ENCODE results near the gene NEURL1.

NEURL1 gene

DNA sequence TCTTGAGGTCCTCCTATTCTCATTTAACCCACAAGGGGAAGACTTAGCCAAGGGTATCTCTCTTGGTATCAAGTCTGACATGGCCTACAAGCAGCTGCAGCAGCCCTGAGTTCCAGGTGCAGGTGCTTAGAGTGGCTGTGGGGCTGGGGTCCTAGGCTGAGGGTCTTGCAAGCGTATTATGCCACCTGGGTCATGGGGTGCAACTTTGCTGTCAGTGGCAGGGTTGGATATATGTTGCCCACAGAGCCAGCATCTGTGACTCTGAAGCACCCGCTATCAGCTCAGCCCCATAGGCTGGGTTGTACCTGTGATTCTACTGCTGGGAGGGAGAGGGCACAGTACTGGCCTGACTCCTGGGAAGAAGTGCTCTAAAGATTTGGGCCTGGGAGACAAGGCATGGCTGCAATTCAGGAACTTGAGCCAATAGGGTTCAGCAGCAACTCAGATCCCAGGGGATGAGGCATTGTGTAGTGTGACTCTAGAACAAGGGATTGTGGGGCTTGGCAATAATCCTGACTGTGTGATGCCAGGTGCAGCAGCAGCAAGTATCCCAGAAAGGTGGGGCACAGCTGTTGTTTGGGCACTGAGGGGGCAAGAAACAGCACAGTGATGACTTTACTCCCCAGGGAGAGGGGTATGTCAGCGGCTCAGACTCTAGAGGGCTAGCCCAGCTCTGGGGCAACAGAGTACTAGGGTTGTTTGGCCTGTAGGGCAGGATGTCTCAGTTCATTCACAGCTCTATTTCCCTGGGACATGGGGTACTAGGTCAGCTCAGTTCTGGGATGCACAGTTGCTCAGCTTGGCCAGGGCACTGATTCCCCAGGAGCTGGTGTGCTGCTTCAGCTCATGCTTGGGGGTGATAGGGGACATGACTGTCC, 41.4 kb downstream of the NEURL1 start:
- no peak overlapping the region for H3K4me3 ChIP-seq
- no peak for TF ChIP-seq CTCF (IDR thresholded peaks at IDR 0.05)
- H3K27ac ChIP-seq = no peak overlapping the region
- peak; percentile 62 for DNase-seq (ENCODE audit: low spot score)

GRCh38 chr10:103535595-103535994, 42.1 kb downstream of the NEURL1 start:
- DNase-seq (ENCODE audit: low spot score) = peak; percentile 43
- TF ChIP-seq CTCF (IDR thresholded peaks at IDR 0.05) = no peak
- H3K4me3 ChIP-seq = no peak overlapping the region
- H3K27ac ChIP-seq = no peak overlapping the region

- DNase-seq (ENCODE audit: low spot score) = no peak
- H3K27ac ChIP-seq = no peak overlapping the region
- no peak for TF ChIP-seq CTCF (IDR thresholded peaks at IDR 0.05)
- H3K4me3 ChIP-seq = no peak overlapping the region
Observed at GRCh38 chr10:103539751-103540150, 46.2 kb downstream of the NEURL1 start.

DNA sequence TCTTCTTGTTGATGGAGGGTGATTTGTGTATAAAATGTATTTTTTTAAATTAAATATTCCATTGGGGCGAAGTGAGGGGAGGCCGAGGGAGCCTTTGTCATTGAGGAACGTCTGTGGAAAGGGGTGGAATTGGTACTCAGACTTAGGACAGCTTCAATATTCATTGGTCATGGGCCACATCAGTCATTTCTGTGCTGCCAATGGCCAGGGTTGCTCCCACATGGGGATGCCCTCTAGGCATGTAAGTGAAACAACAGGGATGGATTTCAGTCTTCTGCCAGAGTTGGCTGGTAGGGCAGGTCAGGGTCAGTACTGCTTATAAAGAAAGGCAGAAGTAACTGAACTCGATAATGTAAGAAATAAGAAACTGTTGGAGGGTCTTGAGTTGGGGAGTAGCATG, 47.2 kb downstream of the NEURL1 start:
- Histone ChIP-seq H3K4me3 (no peak overlapping the region), H3K27ac (no peak overlapping the region)
- DNase-seq (ENCODE audit: low spot score) = peak; percentile 21
- no peak for TF ChIP-seq CTCF (IDR thresholded peaks at IDR 0.05)

DNA sequence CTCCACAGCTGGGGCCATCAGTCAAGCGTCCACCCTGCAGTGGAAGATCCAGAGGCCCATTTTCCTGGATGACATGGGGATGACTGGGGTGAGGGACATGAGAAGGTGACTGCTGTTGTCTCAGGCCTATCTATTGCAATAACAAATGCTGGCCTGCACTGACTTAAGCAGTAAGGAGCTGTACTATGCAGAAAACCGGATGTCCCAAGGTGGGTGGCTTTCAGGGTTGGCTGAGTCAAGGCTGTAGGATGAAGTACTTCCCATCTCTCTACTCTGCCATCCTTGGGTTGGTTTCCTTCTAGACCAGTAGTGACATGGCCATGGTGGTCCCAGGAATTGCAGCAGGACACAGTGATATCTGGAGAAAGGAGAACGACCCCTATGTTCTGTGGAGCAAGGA, 48.1 kb downstream of the NEURL1 start:
- Histone ChIP-seq H3K4me3 (no peak overlapping the region), H3K27ac (no peak overlapping the region)
- TF ChIP-seq CTCF (IDR thresholded peaks at IDR 0.05) = no peak
- DNase-seq (ENCODE audit: low spot score) = peak; percentile 35

DNA sequence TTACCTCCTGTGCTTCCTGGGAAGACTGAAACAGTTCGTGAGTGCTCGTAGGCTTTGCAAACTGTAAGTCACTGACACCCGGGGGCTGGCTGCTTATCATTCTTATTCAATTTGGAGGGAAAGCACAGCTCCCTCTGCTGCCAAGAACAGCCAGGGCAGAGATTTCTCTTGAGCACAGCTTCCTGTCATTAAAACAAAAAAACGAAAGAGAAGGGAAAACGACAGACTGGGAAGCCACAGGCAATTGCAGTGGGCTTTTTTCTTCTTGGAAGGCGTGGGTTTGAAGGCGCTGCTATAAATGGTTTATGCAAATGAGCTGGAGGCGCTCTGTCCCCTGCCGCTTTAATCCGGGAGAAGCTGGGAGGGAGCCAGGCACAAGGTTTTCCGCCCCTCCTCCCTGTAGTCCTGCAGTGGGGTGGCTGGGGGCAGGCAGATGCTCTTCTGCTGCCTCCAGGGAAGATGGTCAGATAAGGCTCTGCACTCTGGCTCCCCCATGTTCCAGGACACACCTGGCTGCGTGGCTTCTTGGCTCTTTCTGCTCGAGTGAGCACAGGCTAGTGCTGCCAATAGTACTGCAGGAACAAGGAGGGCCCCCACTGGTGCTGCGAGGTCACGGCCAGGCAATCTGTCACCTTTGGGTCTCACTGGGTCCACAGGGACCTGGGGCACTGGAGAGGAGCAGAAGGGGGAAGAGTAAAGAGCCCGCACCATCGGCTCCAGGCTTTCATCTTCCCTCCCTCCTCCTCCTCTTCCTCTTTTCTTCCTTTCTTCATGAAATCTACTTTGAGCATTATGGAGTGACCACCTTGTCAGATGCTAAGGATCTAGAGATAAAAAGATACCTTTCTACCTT, 49.5 kb downstream of the NEURL1 start:
- DNase-seq (ENCODE audit: low spot score) = peak; percentile 43
- TF ChIP-seq CTCF (IDR thresholded peaks at IDR 0.05) = no peak
- Histone ChIP-seq H3K4me3 (peak overlapping the region; percentile 56), H3K27ac (no peak overlapping the region)

Measured in coronary artery (tissue), 2 donors.